HCT116 (cell line): Measurements from ENCODE around the gene CLCN3. TPM values are rescaled to one million over a fixed set of nuclear protein-coding genes. Genes with fewer than 3 reads are reported as not detected.

Source experiments
- ATAC-seq: fragments of 200-7000 bp; cut with Tn5 transposase; 2 replicates; pipeline ENCODE4 v1.9.1; 2020; ENCODE audit warnings: mild to moderate bottlenecking, moderate library complexity
- BruUV-seq: library from RNA; stranded (reverse); fragments of 400-500 nt; replicated peaks from 2 replicates; lab custom pipeline; 2021; lab: Mats Ljungman, UMichigan
- CTCF ChIA-PET: fragments of 300-600 bp; sonication (Branson Sonifier 250); formaldehyde crosslinking; loops from one replicate; lab custom pipeline; 2021; ENCODE audit warnings: antibody characterized with exemption; lab: Charles Lee
- POLR2A ChIA-PET: fragments of 300-600, 350-600 bp; sonication (Branson Sonifier 250); formaldehyde crosslinking; loops from one replicate; lab custom pipeline; 2021; ENCODE audit warnings: antibody characterized with exemption; lab: Charles Lee
- RAD21 ChIA-PET, 2 experiments: fragments of 300-600 bp; sonication (Branson Sonifier 250); formaldehyde crosslinking; loops; one replicate each; lab custom pipeline; 2023; ENCODE audit warnings: low total read pairs in 2 of 2; ENCODE audit not compliant: uncharacterized antibody in 2 of 2, unreplicated experiment in 2 of 2, low non-redundant PET in 1 of 2; lab: Charles Lee
- DNase-seq: peaks from one replicate; pipeline ENCODE4 v3.0.0-alpha.2; 2010; ENCODE audit warnings: low read depth, low spot score
- H2AFZ ChIP-seq: fragments of 200-600 bp; shearing (Covaris generic), sonication (generic); 2 replicates; pipeline ENCODE4 v1.6.1; 2017; ENCODE audit warnings: low read depth, mixed run types, mixed read lengths, antibody characterized with exemption, low read length; ENCODE audit not compliant: poor library complexity, severe bottlenecking
- H3K27ac ChIP-seq: 2 replicates; pipeline ENCODE4 v1.5.1; 2012; ENCODE audit warnings: low read depth, low read length
- H3K27me3 ChIP-seq: fragments of 200-600 bp; sonication (generic); 2 replicates; pipeline ENCODE4 v1.6.1; 2016; ENCODE audit warnings: mixed run types, low read length, mixed read lengths; ENCODE audit not compliant: insufficient read depth
- H3K36me3 ChIP-seq, 2 experiments: fragments of 200-500 bp in 1 of 2; fragments of 200-600 bp in 1 of 2; sonication (Bioruptor generic) in 1 of 2; sonication (generic) in 1 of 2; 2 replicates each; pipeline versions ENCODE4 v1.5.1 to v1.6.1; 2014 to 2016; ENCODE audit warnings: low read length in 2 of 2, inconsistent platforms in 1 of 2, mixed read lengths in 1 of 2, mixed run types in 1 of 2; ENCODE audit not compliant: insufficient read depth in 2 of 2, control insufficient read depth in 1 of 2
- H3K4me1 ChIP-seq, 2 experiments: fragments of 200-600 bp in 1 of 2; sonication (generic) in 1 of 2; 2 replicates each; pipeline versions ENCODE4 v1.5.1 to v1.6.1; 2012 to 2017; ENCODE audit warnings: low read length in 2 of 2, inconsistent platforms in 1 of 2, mild to moderate bottlenecking in 1 of 2, mixed read lengths in 1 of 2, mixed run types in 1 of 2, moderate library complexity in 1 of 2; ENCODE audit not compliant: insufficient read depth in 2 of 2, control insufficient read depth in 1 of 2
- H3K4me2 ChIP-seq: fragments of 200-600 bp; sonication (generic); 2 replicates; pipeline ENCODE4 v1.6.1; 2017; ENCODE audit warnings: mixed run types, low read length, mixed read lengths
- H3K4me3 ChIP-seq, 2 experiments: fragments of 200-600 bp in 1 of 2; sonication (generic) in 1 of 2; replicated peaks in 1 of 2; 2 replicates each; pipeline ENCODE4 v1.5.1; 2011 to 2016; ENCODE audit warnings: low read length in 2 of 2, control low read depth in 1 of 2, low read depth in 1 of 2, mild to moderate bottlenecking in 1 of 2, mixed read lengths in 1 of 2, mixed run types in 1 of 2
- H3K79me2 ChIP-seq: fragments of 200-600 bp; sonication (generic); 2 replicates; pipeline ENCODE4 v1.6.1; 2017; ENCODE audit warnings: mild to moderate bottlenecking, mixed run types, low read length, moderate library complexity, mixed read lengths; ENCODE audit not compliant: insufficient read depth
- H3K9ac ChIP-seq: fragments of 200-600 bp; sonication (generic); 2 replicates; pipeline ENCODE4 v1.6.1; 2016; ENCODE audit warnings: low read length, mixed read lengths
- H3K9me2 ChIP-seq: fragments of 200-600 bp; sonication (generic), shearing (Covaris generic); 2 replicates; pipeline ENCODE4 v1.6.1; 2017; ENCODE audit warnings: mixed run types, mild to moderate bottlenecking, moderate library complexity; ENCODE audit not compliant: insufficient read depth
- H3K9me3 ChIP-seq, 2 experiments: fragments of 200-500 bp in 1 of 2; fragments of 200-600 bp in 1 of 2; sonication (Bioruptor generic) in 1 of 2; sonication (generic) in 1 of 2; 2 replicates each; pipeline ENCODE4 v1.6.1; 2014 to 2017; ENCODE audit warnings: low read length in 2 of 2, mixed read lengths in 2 of 2, inconsistent platforms in 1 of 2, low read depth in 1 of 2, mild to moderate bottlenecking in 1 of 2, mixed run types in 1 of 2, moderate library complexity in 1 of 2; ENCODE audit not compliant: control insufficient read depth in 1 of 2, insufficient read depth in 1 of 2
- H4K20me1 ChIP-seq: fragments of 200-600 bp; sonication (generic), shearing (Covaris generic); 2 replicates; pipeline ENCODE4 v1.6.1; 2017; ENCODE audit warnings: mixed run types, mild to moderate bottlenecking, moderate library complexity; ENCODE audit not compliant: insufficient read depth
- ATF3 ChIP-seq: IDR thresholded peaks from 2 replicates; pipeline ENCODE4 v1.6.1; 2012
- CBX3 ChIP-seq: IDR thresholded peaks from 2 replicates; pipeline ENCODE4 v1.6.1; 2012; ENCODE audit warnings: low read depth
- CEBPB ChIP-seq: IDR thresholded peaks from 2 replicates; pipeline ENCODE4 v1.6.1; 2012; ENCODE audit warnings: low read depth
- ELF1 ChIP-seq: IDR thresholded peaks from 2 replicates; pipeline ENCODE4 v1.6.1; 2012; ENCODE audit warnings: low read depth, borderline replicate concordance
- EZH2 ChIP-seq: fragments of 200-600 bp; sonication (generic); IDR thresholded peaks from 2 replicates; pipeline ENCODE4 v1.6.1; 2017; ENCODE audit warnings: antibody characterized with exemption, mixed run types
- EZH2phosphoT487 ChIP-seq: fragments of 200-600 bp; IDR thresholded peaks from 2 replicates; pipeline ENCODE4 v1.6.1; 2018; ENCODE audit warnings: antibody characterized with exemption, borderline replicate concordance
- JUND ChIP-seq: IDR thresholded peaks from 2 replicates; pipeline ENCODE4 v1.6.1; 2012
- MAX ChIP-seq: IDR thresholded peaks from 2 replicates; pipeline ENCODE4 v1.6.1; 2012
- POLR2A ChIP-seq: IDR thresholded peaks from 2 replicates; pipeline ENCODE4 v1.7.0; 2011; ENCODE audit warnings: borderline replicate concordance; ENCODE audit not compliant: insufficient read depth, insufficient read length; ENCODE audit errors: extremely low read depth
- POLR2AphosphoS5 ChIP-seq: IDR thresholded peaks from 2 replicates; pipeline ENCODE4 v1.6.1; 2011; ENCODE audit warnings: mild to moderate bottlenecking, low read depth, low read length, moderate library complexity
- RAD21 ChIP-seq: IDR thresholded peaks from 2 replicates; pipeline ENCODE4 v1.6.1; 2012; ENCODE audit warnings: low read depth, mild to moderate bottlenecking
- REST ChIP-seq: IDR thresholded peaks from 2 replicates; pipeline ENCODE4 v1.6.1; 2012; ENCODE audit warnings: low read depth
- SIN3A ChIP-seq: IDR thresholded peaks from 2 replicates; pipeline ENCODE4 v1.6.1; 2012; ENCODE audit warnings: low read depth
- SRF ChIP-seq: IDR thresholded peaks from 2 replicates; pipeline ENCODE4 v1.6.1; 2012; ENCODE audit warnings: low read depth
- TCF7L2 ChIP-seq: IDR thresholded peaks from 2 replicates; pipeline ENCODE4 v1.7.0; 2011; ENCODE audit warnings: borderline replicate concordance, inconsistent platforms; ENCODE audit not compliant: insufficient read depth, insufficient read length; ENCODE audit errors: extremely low read depth
- ZBTB33 ChIP-seq: IDR thresholded peaks from 2 replicates; pipeline ENCODE4 v1.6.1; 2011; ENCODE audit warnings: mild to moderate bottlenecking, low read length, moderate library complexity; ENCODE audit not compliant: insufficient replicate concordance; ENCODE audit errors: extremely low read depth
- ZFX ChIP-seq: fragments of 450-650 bp; IDR thresholded peaks from 2 replicates; pipeline ENCODE4 v1.6.1; 2017
- ZNF274 ChIP-seq: fragments of 200-500 bp; sonication (Bioruptor generic); IDR thresholded peaks from 2 replicates; pipeline ENCODE4 v1.6.1; 2014; ENCODE audit warnings: mild to moderate bottlenecking, low read depth, low read length, inconsistent platforms
- intact Hi-C: fragments of 100-400 bp; cut with micrococcal nuclease; formaldehyde crosslinking; loops from 2 replicates; pipeline ENCODE4 v1.10.0; 2022
- total RNA-seq: library from RNA; stranded (reverse); gene quantifications from one replicate; pipeline ENCODE4 v1.2.1, GENCODE V29; 2021; ENCODE audit not compliant: unreplicated experiment

The CLCN3 gene
- total RNA-seq, 1 experiment from 2014 or later, result 60.4 TPM

GRCh38 chr4:169625886-169626285, 5.5 kb downstream of the CLCN3 start:
- ChIA-PET POLR2A (no interaction called here), CTCF (no interaction called here), RAD21 (no interaction called here)
- Histone ChIP-seq H3K4me3 (no peak overlapping the region), H3K36me3 (no peaks in the 10 kb centered on the region), H3K9me2 (no peaks in the 10 kb centered on the region), H4K20me1 (no peaks in the 10 kb centered on the region), H3K27me3 (no peaks in the 10 kb centered on the region), H3K4me1 (peaks cover 6 to 14% of the 10 kb centered on the region in 2 experiments; a peak in 3 of 4 replicates), H3K4me2 (no peak overlapping the region), H3K79me2 (peaks cover 96% of the 10 kb centered on the region), H3K9me3 (no peaks in the 10 kb centered on the region), H3K9ac (no peak overlapping the region), H2AFZ (no peak overlapping the region), H3K27ac (no peak overlapping the region)
- ATAC-seq (no peak), DNase-seq (no peak)
- no peak for TF ChIP-seq SIN3A
- TF ChIP-seq MAX, result no peak
- TF ChIP-seq TCF7L2, result no peak
- TF ChIP-seq ATF3, result no peak
- no peak for TF ChIP-seq POLR2AphosphoS5
- no peak for TF ChIP-seq SRF
- TF ChIP-seq JUND, result no peak
- no peak for TF ChIP-seq ZBTB33
- TF ChIP-seq CBX3, result no peak
- no peak for TF ChIP-seq ZNF274
- no peak for TF ChIP-seq ZFX
- TF ChIP-seq POLR2A, result no peak
- no peak for TF ChIP-seq ELF1
- TF ChIP-seq EZH2, result no peak
- TF ChIP-seq CEBPB, result no peak
- no peak for TF ChIP-seq EZH2phosphoT487
- no peak for TF ChIP-seq RAD21
- no peak for TF ChIP-seq REST
- BruUV-seq, result no TSS peak
- intact Hi-C loops, result no loop called here
